ENCODE results near the gene PGBD5. TPM values are rescaled to one million over a fixed set of nuclear protein-coding genes. Genes with fewer than 3 reads are reported as not detected.

The PGBD5 gene
- polyA plus RNA-seq, 1 donor (not counting 4 experiments of a cell fraction or from before 2014, with no cell fraction given): 0.28 TPM

DNA sequence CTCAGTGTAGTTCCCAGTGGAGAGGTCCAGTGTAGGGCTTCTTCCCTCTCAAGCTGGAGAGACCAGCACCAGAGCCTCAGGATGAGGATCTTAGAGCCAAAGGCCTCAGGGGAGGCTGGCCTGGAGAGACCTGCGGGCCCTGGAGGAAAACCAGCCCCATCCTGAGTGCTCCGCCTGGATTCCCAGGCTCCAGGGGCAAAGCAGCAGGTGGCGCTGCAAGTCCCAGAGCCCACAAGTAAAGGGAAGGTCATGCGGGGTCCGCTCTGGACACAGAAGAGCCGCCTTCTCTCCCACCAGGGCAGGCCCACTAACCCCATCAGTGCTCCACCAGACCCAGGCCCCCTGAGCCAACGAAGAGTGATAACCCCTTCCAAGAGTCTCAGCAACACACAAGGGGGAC is 22.7 kb downstream of the PGBD5 start:
- H3K79me2 ChIP-seq (ENCODE audit: control insufficient read depth, insufficient read depth, low read length): no peaks in the 10 kb centered on the region
- no peak overlapping the region for H2AFZ ChIP-seq (ENCODE audit: control insufficient read depth, low read length)
- DNase-seq (ENCODE audit: low read depth, low spot score) (no peak), FAIRE-seq (no peak)
- no peaks in the 10 kb centered on the region for H3K9me3 ChIP-seq (ENCODE audit: control insufficient read depth, low read depth, low read length)
- dilution Hi-C loops (cut with MboI; ENCODE audit: extremely low pct_ligation_motif_present, low sequenced_read_pairs): no loop called here
- H3K4me2 ChIP-seq (ENCODE audit: control insufficient read depth, extremely low read depth, insufficient read depth, low read depth, low read length): no peak overlapping the region
- no peak overlapping the region for H3K27ac ChIP-seq (ENCODE audit: control insufficient read depth, insufficient read depth, low read length)
- no peak for TF ChIP-seq EZH2 (IDR thresholded peaks at IDR 0.05; ENCODE audit: low read length)
- H3K4me3 ChIP-seq (ENCODE audit: control insufficient read depth in 2 of 3, extremely low read depth in 1 of 3, insufficient read depth in 2 of 3, low read depth in 1 of 3, low read length in 3 of 3): no peak overlapping the region
- no peaks in the 10 kb centered on the region for H3K36me3 ChIP-seq (ENCODE audit: control insufficient read depth in 2 of 2, extremely low read depth in 1 of 2, insufficient read depth in 2 of 2, low read length in 2 of 2)
- no peaks in the 10 kb centered on the region for H4K20me1 ChIP-seq (ENCODE audit: control insufficient read depth, extremely low read depth, insufficient read depth, low read length)
- peaks cover 11% of the 10 kb centered on the region for H3K27me3 ChIP-seq (ENCODE audit: control insufficient read depth, extremely low read depth, insufficient read depth, low read length)
- no peaks in the 10 kb centered on the region for H3K9me1 ChIP-seq (ENCODE audit: control insufficient read depth, extremely low read depth, insufficient read depth, low read length)
- no peak overlapping the region for H3K9ac ChIP-seq (ENCODE audit: control insufficient read depth, extremely low read depth, insufficient read depth, low read length)
- no peaks in the 10 kb centered on the region for H3K4me1 ChIP-seq (ENCODE audit: control insufficient read depth, extremely low read depth, insufficient read depth, low read length)

DNA sequence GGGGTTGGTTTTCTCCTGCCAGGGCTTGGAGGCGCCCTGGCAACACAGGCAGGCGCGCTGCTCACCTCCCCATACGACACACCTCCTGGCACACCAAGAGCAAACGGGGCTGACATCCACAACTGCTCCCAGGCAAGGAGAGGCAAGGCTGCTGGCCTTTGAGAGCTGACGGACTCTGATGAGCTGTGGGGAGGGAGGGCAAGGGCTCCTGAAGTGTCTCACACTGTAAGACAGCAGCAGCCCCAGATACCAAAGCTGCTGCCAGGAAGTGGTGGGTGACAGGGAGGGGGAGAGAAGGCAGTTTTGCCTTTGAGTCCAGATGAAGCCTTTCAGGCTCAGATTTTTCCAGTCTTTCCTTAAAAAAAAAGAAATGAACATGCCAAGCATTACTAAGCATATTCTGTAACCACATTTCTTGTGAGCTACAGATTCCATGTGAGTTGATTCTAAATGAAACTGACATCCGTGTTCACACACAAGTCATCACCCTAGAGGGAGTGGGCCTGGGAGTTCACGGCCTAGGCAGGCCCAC is 24.3 kb downstream of the PGBD5 start:
- H3K9ac ChIP-seq (ENCODE audit: control insufficient read depth, extremely low read depth, insufficient read depth, low read length): no peak overlapping the region
- dilution Hi-C loops (cut with MboI; ENCODE audit: extremely low pct_ligation_motif_present, low sequenced_read_pairs): no loop called here
- no peaks in the 10 kb centered on the region for H4K20me1 ChIP-seq (ENCODE audit: control insufficient read depth, extremely low read depth, insufficient read depth, low read length)
- TF ChIP-seq EZH2 (IDR thresholded peaks at IDR 0.05; ENCODE audit: low read length) (no peak), CTCF (optimal IDR thresholded peaks at IDR 0.05 in 1 of 3, IDR thresholded peaks at IDR 0.05 in 1 of 3, conservative IDR thresholded peaks at IDR 0.05 in 1 of 3; ENCODE audit: extremely low read depth in 1 of 3, insufficient read depth in 2 of 3, low read length in 3 of 3) (no peak)
- no peaks in the 10 kb centered on the region for H3K9me1 ChIP-seq (ENCODE audit: control insufficient read depth, extremely low read depth, insufficient read depth, low read length)
- DNase-seq (ENCODE audit: low read depth, low spot score) (no peak), FAIRE-seq (no peak)
- no peak overlapping the region for H3K27ac ChIP-seq (ENCODE audit: control insufficient read depth, insufficient read depth, low read length)
- no peak overlapping the region for H3K4me3 ChIP-seq (ENCODE audit: control insufficient read depth in 2 of 3, extremely low read depth in 1 of 3, insufficient read depth in 2 of 3, low read depth in 1 of 3, low read length in 3 of 3)
- no peaks in the 10 kb centered on the region for H3K79me2 ChIP-seq (ENCODE audit: control insufficient read depth, insufficient read depth, low read length)
- H3K4me1 ChIP-seq (ENCODE audit: control insufficient read depth, extremely low read depth, insufficient read depth, low read length): no peaks in the 10 kb centered on the region
- no peak overlapping the region for H2AFZ ChIP-seq (ENCODE audit: control insufficient read depth, low read length)
- H3K36me3 ChIP-seq (ENCODE audit: control insufficient read depth in 2 of 2, extremely low read depth in 1 of 2, insufficient read depth in 2 of 2, low read length in 2 of 2): no peaks in the 10 kb centered on the region
- H3K4me2 ChIP-seq (ENCODE audit: control insufficient read depth, extremely low read depth, insufficient read depth, low read depth, low read length): no peak overlapping the region
- no peaks in the 10 kb centered on the region for H3K9me3 ChIP-seq (ENCODE audit: control insufficient read depth, low read depth, low read length)
- H3K27me3 ChIP-seq (ENCODE audit: control insufficient read depth, extremely low read depth, insufficient read depth, low read length): peaks cover 11% of the 10 kb centered on the region

DNA sequence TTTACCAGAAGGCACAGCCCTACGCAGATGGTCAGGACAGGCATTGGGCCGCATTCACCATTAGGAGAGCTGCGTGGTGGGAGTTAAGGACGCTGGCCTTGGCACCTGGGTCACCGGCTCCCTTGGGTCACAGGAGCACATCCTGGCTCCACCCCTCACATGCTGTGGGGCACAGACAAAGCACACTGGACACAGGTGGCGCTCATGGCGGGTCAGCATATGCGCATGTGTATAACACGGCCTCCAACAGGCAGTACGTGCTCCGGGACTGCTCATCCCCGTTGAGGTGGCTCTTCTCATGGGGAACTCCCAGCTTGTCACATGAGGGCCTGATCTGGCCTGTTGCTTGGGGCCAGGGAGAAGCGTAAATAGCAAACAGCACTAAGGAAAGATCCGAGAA is 25.0 kb downstream of the PGBD5 start:
- no peak overlapping the region for H3K4me2 ChIP-seq (ENCODE audit: control insufficient read depth, extremely low read depth, insufficient read depth, low read depth, low read length)
- H3K36me3 ChIP-seq (ENCODE audit: control insufficient read depth in 2 of 2, extremely low read depth in 1 of 2, insufficient read depth in 2 of 2, low read length in 2 of 2): no peaks in the 10 kb centered on the region
- H2AFZ ChIP-seq (ENCODE audit: control insufficient read depth, low read length): no peak overlapping the region
- H4K20me1 ChIP-seq (ENCODE audit: control insufficient read depth, extremely low read depth, insufficient read depth, low read length): no peaks in the 10 kb centered on the region
- TF ChIP-seq EZH2 (IDR thresholded peaks at IDR 0.05; ENCODE audit: low read length) (no peak), CTCF (optimal IDR thresholded peaks at IDR 0.05 in 1 of 3, IDR thresholded peaks at IDR 0.05 in 1 of 3, conservative IDR thresholded peaks at IDR 0.05 in 1 of 3; ENCODE audit: extremely low read depth in 1 of 3, insufficient read depth in 2 of 3, low read length in 3 of 3) (no peak)
- DNase-seq (ENCODE audit: low read depth, low spot score) (no peak), FAIRE-seq (no peak)
- no peak overlapping the region for H3K9ac ChIP-seq (ENCODE audit: control insufficient read depth, extremely low read depth, insufficient read depth, low read length)
- no peaks in the 10 kb centered on the region for H3K79me2 ChIP-seq (ENCODE audit: control insufficient read depth, insufficient read depth, low read length)
- H3K27me3 ChIP-seq (ENCODE audit: control insufficient read depth, extremely low read depth, insufficient read depth, low read length): peaks cover 11% of the 10 kb centered on the region
- no peaks in the 10 kb centered on the region for H3K4me1 ChIP-seq (ENCODE audit: control insufficient read depth, extremely low read depth, insufficient read depth, low read length)
- H3K4me3 ChIP-seq (ENCODE audit: control insufficient read depth in 2 of 3, extremely low read depth in 1 of 3, insufficient read depth in 2 of 3, low read depth in 1 of 3, low read length in 3 of 3): no peak overlapping the region
- H3K9me1 ChIP-seq (ENCODE audit: control insufficient read depth, extremely low read depth, insufficient read depth, low read length): no peaks in the 10 kb centered on the region
- no peaks in the 10 kb centered on the region for H3K9me3 ChIP-seq (ENCODE audit: control insufficient read depth, low read depth, low read length)
- H3K27ac ChIP-seq (ENCODE audit: control insufficient read depth, insufficient read depth, low read length): no peak overlapping the region
- dilution Hi-C loops (cut with MboI; ENCODE audit: extremely low pct_ligation_motif_present, low sequenced_read_pairs): no loop called here

Measured in keratinocyte (primary cell).